Mucosa of stomach (tissue), 1 donor: ENCODE measurements around the gene PPM1B.
A peak's percentile ranks its signal among the peaks of the same experiment; 100 is the strongest.
"Not testable (repeated sequence)": the region's sequence is repeated elsewhere in the genome, so short reads cannot be mapped to it uniquely, and the experiment has no call there.

Source experiments
- H3K27me3 ChIP-seq: one replicate; pipeline ENCODE4 v1.7.0; 2013; ENCODE audit warnings: mild to moderate bottlenecking, low read length; ENCODE audit not compliant: control insufficient read depth, insufficient read depth
- H3K36me3 ChIP-seq: one replicate; pipeline ENCODE4 v1.7.0; 2013; ENCODE audit warnings: low read length; ENCODE audit not compliant: control insufficient read depth, insufficient read depth
- H3K4me1 ChIP-seq: one replicate; pipeline ENCODE4 v1.7.0; 2013; ENCODE audit warnings: mild to moderate bottlenecking, low read length; ENCODE audit not compliant: control insufficient read depth, insufficient read depth
- H3K4me3 ChIP-seq: one replicate; pipeline ENCODE4 v1.7.0; 2013; ENCODE audit warnings: low read length
- H3K9ac ChIP-seq: one replicate; pipeline ENCODE4 v1.7.0; 2013; ENCODE audit warnings: mild to moderate bottlenecking, low read length, moderate library complexity
- H3K9me3 ChIP-seq: one replicate; pipeline ENCODE4 v1.7.0; 2013; ENCODE audit warnings: mild to moderate bottlenecking, low read length, moderate library complexity; ENCODE audit not compliant: control insufficient read depth
- donor health status: Pancreatic carcinoma.

Gene PPM1B

DNA sequence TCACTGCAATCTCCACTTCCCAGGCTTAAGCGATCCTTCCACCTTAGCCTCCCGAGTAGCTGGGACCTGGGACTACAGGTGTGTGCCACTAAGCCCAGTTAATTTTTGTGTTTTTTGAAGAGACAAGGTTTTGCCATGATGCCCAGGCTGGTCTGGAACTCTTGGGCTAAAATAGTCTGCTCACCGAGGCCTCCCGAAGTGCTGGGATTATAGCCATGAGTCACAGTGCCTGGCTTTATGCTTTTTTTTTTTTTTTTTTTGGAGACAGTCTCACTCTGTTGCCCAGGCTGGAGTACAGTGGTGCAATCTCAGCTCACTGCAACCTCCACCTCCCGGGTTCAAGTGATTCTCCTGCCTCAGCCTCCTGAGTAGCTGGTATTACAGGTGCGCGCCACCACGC lies 39.0 kb downstream of the PPM1B start:
- not testable (repeated sequence) for H3K4me1 ChIP-seq, H3K9me3 ChIP-seq, H3K4me3 ChIP-seq, H3K9ac ChIP-seq, H3K36me3 ChIP-seq, H3K27me3 ChIP-seq

DNA sequence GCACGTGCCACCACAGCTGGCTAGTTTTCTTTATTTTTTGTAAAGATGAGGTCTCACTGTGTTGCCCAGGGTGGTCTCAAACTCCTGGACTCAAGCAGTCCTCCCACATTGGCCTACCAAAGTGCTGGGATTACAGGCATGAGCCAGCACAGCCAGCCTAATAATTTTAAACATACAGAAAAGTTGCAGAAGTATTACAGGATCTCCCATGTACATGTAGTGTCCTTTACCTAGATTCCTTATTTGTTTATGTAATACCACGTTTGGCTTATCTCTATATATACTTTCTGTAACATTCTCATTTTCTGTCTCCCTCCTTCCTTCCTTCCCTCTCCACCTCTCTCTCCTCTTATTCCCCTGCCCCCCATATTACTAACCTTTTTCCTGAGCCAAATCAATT lies 41.7 kb downstream of the PPM1B start:
- H3K9ac ChIP-seq = no peak overlapping the region
- no peak overlapping the region for H3K4me3 ChIP-seq
- no peaks in the 10 kb centered on the region for H3K36me3 ChIP-seq
- no peaks in the 10 kb centered on the region for H3K27me3 ChIP-seq
- no peaks in the 10 kb centered on the region for H3K9me3 ChIP-seq
- no peaks in the 10 kb centered on the region for H3K4me1 ChIP-seq

DNA sequence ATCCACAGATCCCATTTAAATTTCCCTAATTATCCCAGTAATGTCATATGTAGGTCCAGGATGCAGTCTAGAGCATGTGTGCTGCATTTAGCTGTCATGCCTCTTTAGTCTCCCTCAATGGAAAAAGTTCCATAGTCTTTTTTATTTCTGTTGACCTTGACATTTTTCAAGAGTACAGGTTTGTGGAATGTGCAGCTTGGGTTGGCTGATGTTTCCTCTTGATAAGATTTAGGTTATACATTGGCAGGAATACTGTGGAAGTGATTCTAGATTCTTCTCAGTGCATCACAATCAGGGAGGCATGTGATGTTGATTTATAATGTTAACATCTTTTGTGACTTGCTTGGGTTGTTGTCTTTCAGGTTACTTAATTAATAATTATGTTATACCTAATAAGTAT lies 42.5 kb downstream of the PPM1B start:
- H3K4me3 ChIP-seq = no peak overlapping the region
- H3K27me3 ChIP-seq = no peaks in the 10 kb centered on the region
- H3K9me3 ChIP-seq = no peaks in the 10 kb centered on the region
- no peaks in the 10 kb centered on the region for H3K36me3 ChIP-seq
- H3K9ac ChIP-seq = no peak overlapping the region
- no peaks in the 10 kb centered on the region for H3K4me1 ChIP-seq

DNA sequence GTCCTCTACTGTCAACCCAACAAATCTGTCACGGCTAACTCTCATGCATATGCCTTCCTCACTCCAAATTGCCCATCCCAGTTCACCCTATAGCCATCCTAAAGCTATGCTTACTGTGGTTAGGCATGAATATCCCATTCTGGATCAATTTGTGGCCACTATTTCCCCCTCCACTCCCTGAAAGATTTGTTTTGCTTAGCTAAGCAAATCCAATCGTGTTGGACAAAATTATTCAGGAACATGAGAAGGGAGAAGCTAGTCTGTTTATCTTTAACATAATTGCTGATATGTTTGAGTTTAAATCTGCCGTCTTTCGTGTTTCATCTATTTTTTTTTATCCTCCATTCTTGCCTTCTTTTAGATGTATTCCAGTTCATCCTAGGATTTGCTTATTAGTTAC lies 43.6 kb downstream of the PPM1B start:
- H3K9me3 ChIP-seq = no peaks in the 10 kb centered on the region
- no peaks in the 10 kb centered on the region for H3K4me1 ChIP-seq
- no peak overlapping the region for H3K9ac ChIP-seq
- no peaks in the 10 kb centered on the region for H3K27me3 ChIP-seq
- no peaks in the 10 kb centered on the region for H3K36me3 ChIP-seq
- no peak overlapping the region for H3K4me3 ChIP-seq

DNA sequence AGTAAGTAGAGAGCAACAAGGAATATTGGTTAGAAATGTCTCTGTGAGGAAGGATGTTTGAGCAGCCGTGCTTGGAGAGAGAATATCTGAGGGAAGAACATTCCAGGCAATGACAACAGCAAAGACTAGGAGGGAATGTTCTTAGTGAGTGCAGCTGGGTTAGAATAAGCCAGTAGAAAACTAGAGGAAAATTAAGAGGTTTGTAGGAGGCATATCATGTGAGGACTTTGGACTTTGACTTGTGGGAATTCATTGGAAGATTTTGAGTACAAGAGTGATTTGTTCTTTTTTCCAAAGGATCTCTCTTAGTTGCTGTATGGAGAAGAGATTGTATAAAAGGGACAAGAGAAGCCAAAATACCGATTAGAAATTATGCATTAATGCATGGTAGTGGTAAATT lies 47.2 kb downstream of the PPM1B start:
- no peak overlapping the region for H3K4me3 ChIP-seq

DNA sequence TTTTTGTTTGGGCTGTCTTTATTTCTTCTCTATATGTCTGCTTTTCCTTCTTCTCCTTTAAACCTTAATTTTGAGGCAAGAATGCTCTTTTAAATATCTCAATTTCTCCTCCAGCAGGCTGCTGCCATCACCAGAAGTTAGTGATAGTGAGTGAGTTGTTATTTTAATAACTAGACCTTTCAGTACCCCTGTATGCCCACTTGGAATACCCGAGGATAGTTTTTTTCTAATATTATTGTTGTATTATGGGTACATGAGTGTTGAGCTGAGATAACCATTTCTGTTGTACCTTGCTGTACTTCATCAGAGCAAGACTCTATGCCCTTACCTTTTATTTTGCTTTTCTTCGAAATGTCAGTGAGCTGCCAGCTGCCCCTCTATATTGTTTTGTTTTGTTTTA lies 50.1 kb downstream of the PPM1B start:
- Histone ChIP-seq H3K4me1 (no peaks in the 10 kb centered on the region), H3K9ac (no peak overlapping the region), H3K27me3 (no peaks in the 10 kb centered on the region), H3K36me3 (no peaks in the 10 kb centered on the region), H3K9me3 (no peaks in the 10 kb centered on the region), H3K4me3 (no peak overlapping the region)

More for the DNA sequence above, 47.2 kb downstream of the PPM1B start:
- no peaks in the 10 kb centered on the region for H3K4me1 ChIP-seq
- H3K9ac ChIP-seq = no peak overlapping the region
- H3K36me3 ChIP-seq = no peaks in the 10 kb centered on the region
- H3K9me3 ChIP-seq = no peaks in the 10 kb centered on the region
- H3K27me3 ChIP-seq = no peaks in the 10 kb centered on the region

DNA sequence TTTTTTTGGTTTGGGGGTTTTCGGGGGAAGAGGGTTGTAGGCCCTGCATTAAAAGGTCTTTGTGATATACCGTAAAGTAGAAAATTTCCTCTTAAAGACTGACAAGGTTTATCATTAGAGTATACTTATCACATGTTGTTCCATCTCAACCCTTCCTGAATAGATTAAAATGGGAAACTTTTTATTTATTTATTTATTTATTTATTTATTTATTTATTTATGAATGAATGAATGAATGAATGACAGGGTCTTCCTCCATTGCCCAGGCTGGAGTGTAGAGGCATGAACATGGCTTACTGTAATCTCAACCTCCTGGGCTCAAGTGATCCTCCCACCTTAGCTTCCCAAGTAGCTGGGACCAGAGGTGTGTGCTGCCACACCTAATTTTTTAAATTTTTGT lies 58.1 kb downstream of the PPM1B start:
- Histone ChIP-seq H3K9me3 (no peaks in the 10 kb centered on the region), H3K36me3 (no peaks in the 10 kb centered on the region), H3K4me3 (no peak overlapping the region), H3K27me3 (no peaks in the 10 kb centered on the region), H3K4me1 (no peaks in the 10 kb centered on the region), H3K9ac (no peak overlapping the region)

DNA sequence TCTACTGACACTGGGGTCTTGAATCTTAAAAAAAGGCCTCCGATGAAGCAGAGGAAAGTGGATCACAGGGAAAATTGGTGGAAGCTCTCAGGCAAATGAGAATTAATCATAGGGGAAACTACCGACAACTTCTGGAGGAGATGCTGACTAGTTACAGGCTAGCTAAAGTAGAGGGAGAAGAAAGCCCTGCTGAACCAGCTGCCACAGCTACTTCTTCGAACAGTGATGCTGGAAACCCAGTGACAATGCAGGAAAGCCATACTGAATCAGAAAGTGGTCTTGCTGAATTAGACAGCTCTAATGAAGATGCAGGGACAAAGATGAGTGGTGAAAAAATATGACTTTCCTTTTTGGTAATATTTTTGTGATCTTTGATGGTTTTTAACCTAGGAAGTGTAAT lies 61.7 kb downstream of the PPM1B start:
- Histone ChIP-seq H3K4me3 (no peak overlapping the region), H3K9me3 (no peaks in the 10 kb centered on the region), H3K27me3 (no peaks in the 10 kb centered on the region), H3K4me1 (no peaks in the 10 kb centered on the region), H3K9ac (no peak overlapping the region), H3K36me3 (no peaks in the 10 kb centered on the region)

DNA sequence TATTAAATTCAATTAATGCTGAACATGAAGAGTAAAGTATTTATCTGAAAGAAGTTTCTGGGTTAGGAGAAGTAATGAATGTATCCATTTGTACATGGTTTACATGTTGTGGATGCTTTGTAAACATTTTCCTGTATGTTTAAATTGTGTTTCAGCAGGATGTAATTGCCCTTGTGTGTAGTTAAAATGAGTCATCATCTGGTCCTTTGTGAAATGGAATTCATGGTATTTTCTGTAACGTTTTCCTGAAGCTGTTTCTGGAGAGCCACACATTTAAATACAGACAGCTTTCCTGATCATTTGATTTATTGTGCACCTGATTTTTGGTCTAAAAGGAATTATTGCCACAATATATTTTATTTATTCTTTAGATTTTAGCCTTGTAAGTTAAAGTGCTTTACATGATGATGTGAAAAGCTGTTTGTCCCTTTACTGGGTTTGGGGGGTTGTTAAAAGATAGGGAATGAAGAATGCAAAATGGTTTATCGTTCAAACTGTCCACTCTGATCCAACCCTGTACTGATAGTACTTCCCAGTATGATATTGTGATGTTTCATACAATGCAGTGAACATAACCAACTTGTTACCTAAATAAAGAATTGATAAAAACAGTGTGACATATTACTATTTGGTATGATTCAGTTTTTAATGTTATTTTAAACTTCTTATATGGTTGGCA lies 64.9 kb downstream of the PPM1B start:
- no peaks in the 10 kb centered on the region for H3K36me3 ChIP-seq
- no peak overlapping the region for H3K9ac ChIP-seq
- H3K4me1 ChIP-seq = no peaks in the 10 kb centered on the region
- no peak overlapping the region for H3K4me3 ChIP-seq
- no peaks in the 10 kb centered on the region for H3K27me3 ChIP-seq
- H3K9me3 ChIP-seq = no peaks in the 10 kb centered on the region

DNA sequence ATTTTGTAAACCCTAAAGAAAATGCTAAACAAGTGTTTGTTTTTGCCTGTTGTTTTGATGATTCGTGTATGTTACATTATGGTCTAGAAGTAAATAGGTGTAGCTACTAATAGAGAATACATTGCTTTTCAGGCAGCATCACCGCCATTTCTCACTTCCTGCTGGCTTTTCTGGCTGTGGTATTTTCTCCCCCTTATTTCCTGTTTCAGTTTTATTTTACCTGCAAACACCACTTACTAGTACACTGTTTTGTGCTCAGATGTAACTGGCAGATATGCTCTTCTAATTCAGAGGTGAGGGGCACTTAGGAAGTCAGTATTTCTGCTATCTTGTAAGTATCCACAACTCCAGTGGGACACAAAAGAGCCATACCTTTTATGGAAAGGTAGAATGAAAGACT lies 68.5 kb downstream of the PPM1B start:
- Histone ChIP-seq H3K27me3 (no peaks in the 10 kb centered on the region), H3K4me3 (no peak overlapping the region), H3K4me1 (no peaks in the 10 kb centered on the region), H3K9me3 (no peaks in the 10 kb centered on the region), H3K9ac (no peak overlapping the region), H3K36me3 (no peaks in the 10 kb centered on the region)

DNA sequence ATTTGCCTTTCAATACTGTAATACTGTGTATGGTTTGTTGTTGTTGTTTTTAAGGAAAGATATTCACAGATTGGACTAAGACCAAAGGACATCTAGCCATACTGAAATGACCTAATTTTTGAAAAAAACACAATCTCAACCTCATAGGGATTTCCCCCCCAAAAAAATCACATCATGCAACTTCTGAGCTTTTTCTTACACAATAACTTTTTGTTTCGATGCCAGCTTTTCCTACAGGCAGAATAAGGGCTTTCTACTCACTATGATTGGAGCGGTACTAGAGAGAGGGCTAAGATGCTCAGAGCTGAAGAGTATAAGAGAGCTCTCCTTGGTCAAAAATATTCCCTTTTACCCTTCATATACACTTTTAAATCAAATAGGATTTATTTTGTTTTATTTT lies 74.2 kb downstream of the PPM1B start:
- Histone ChIP-seq H3K9ac (no peak overlapping the region), H3K27me3 (no peaks in the 10 kb centered on the region), H3K4me1 (peaks cover 17% of the 10 kb centered on the region), H3K36me3 (no peaks in the 10 kb centered on the region), H3K9me3 (no peaks in the 10 kb centered on the region), H3K4me3 (no peak overlapping the region)

DNA sequence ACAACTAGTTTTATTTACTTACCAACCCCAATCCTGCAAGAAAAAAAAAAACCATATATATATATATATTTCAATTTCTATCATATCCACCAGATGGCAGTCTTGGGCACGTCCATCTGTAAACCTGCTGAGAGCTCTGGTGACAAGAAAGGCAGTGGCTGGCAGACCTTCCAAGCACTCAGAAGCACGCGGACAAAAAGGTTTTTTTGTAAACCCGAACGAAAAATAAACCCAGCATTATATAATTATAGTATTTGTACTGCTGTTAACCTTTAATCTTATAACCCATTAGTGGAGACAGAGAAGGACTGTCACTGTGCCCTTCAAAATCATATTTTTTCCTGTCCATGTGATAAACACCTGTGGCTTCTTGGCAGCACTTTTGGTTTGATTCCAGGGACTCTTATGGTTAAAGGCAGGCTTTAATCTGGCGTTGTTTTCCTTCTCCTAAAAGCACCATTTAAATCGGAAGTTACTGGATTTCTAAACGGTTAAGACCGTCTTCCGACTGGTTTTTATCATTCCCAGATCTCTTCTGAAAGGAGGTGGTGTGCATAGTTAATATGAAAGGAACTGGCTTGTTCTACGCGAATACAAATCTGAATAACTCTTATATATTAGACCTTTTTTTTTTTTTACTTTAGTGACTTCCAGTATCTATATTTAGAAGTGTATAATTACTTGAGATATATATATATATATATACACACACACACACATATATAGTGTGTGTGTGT lies 75.6 kb downstream of the PPM1B start:
- Histone ChIP-seq H3K9ac (peak overlapping the region; percentile 44), H3K27me3 (no peaks in the 10 kb centered on the region), H3K4me1 (peaks cover 17% of the 10 kb centered on the region), H3K4me3 (no peak overlapping the region), H3K36me3 (no peaks in the 10 kb centered on the region), H3K9me3 (no peaks in the 10 kb centered on the region)
